Pericardium fibroblast (primary cell): ENCODE data around the gene SLC25A41. TPM values are rescaled to one million over a fixed set of nuclear protein-coding genes. Genes with fewer than 3 reads are reported as not detected.

Experiments
- total RNA-seq: library from RNA; depleted of rRNA; stranded (reverse); fragments of >200 nt; gene quantifications from 2 replicates; pipeline ENCODE4 v1.2.3, GENCODE V29; 2015

The SLC25A41 gene
- total RNA-seq: not detected in 2 replicates

GRCh38 chr19:6433663-6434062 lies at the start of gene SLC25A41:
TSS of gene SLC25A41 (minus strand) at chr19:6433763. CDS start at chr19:6433693, 70 bp downstream.

GRCh38 chr19:6481541-6482342 lies 48.2 kb upstream of the SLC25A41 start, which contains the start of gene DENND1C:
TSS of gene DENND1C (minus strand) at chr19:6481787. CDS start at chr19:6481695, 92 bp downstream.

GRCh38 chr19:6464070-6464873 lies 30.7 kb upstream of the SLC25A41 start, which contains the start of gene CRB3:
TSS of gene CRB3 (plus strand) at chr19:6464271. CDS start at chr19:6464702, 431 bp downstream.

GRCh38 chr19:6459262-6460098 lies 25.9 kb upstream of the SLC25A41 start, which contains the start of gene SLC25A23:
TSS of gene SLC25A23 (minus strand) at chr19:6459792. CDS start at chr19:6459628, 164 bp downstream.

GRCh38 chr19:6424195-6424938 lies 9.2 kb downstream of the SLC25A41 start, which contains the start of gene KHSRP:
TSS of gene KHSRP (minus strand) at chr19:6424811. CDS start at chr19:6424701, 110 bp downstream.

GRCh38 chr19:6393074-6393982 lies 40.2 kb downstream of the SLC25A41 start, which contains the start of gene GTF2F1:
TSS of gene GTF2F1 (minus strand) at chr19:6393164. CDS start at chr19:6392995, 169 bp downstream.

Other genes with a start within 250 kb of the SLC25A41 start
- gene MLLT1, start 153.8 kb downstream of the SLC25A41 start, total RNA-seq: 27.8 and 40.6 TPM in 2 replicates
- gene ACER1, start 100.2 kb downstream of the SLC25A41 start, total RNA-seq: not detected in 2 replicates
- gene CLPP, start 72.2 kb downstream of the SLC25A41 start, total RNA-seq: 85.9 and 130 TPM in 2 replicates
- 136 and 172 TPM in 2 replicates for gene ALKBH7, start 61.0 kb downstream of the SLC25A41 start, total RNA-seq
- 1.0 and 1.2 TPM in 2 replicates for gene PSPN, start 57.8 kb downstream of the SLC25A41 start, total RNA-seq
- gene GTF2F1, start 40.6 kb downstream of the SLC25A41 start, total RNA-seq: 36.1 and 43.7 TPM in 2 replicates
- gene KHSRP, start 9.0 kb downstream of the SLC25A41 start, total RNA-seq: 143 and 156 TPM in 2 replicates
- gene SLC25A23, start 26.0 kb upstream of the SLC25A41 start, total RNA-seq: 57.4 and 58.3 TPM in 2 replicates
- not detected in 2 replicates for gene CRB3, start 30.5 kb upstream of the SLC25A41 start, total RNA-seq
- gene DENND1C, start 48.0 kb upstream of the SLC25A41 start, total RNA-seq: 0.09 TPM in 1 of 2 replicates, not detected in the other
- gene TUBB4A, start 68.5 kb upstream of the SLC25A41 start, total RNA-seq: not detected in 2 replicates
- 0.34 and 1.8 TPM in 2 replicates for gene TNFSF9, start 97.3 kb upstream of the SLC25A41 start, total RNA-seq
- 0.17 TPM in 1 of 2 replicates, not detected in the other for gene CD70, start 157.4 kb upstream of the SLC25A41 start, total RNA-seq
- under 0.01 TPM in 1 of 2 replicates, not detected in the other for gene TNFSF14, start 236.4 kb upstream of the SLC25A41 start, total RNA-seq